HG02610 (cell line): ENCODE measurements around the gene YES1.

Experiments used
- ATAC-seq: cut with Tn5 transposase; IDR thresholded peaks from one replicate; pipeline ENCODE4 v1.9.1; 2021; ENCODE audit warnings: mild to moderate bottlenecking, moderate library complexity; ENCODE audit not compliant: unreplicated experiment

The YES1 gene

DNA sequence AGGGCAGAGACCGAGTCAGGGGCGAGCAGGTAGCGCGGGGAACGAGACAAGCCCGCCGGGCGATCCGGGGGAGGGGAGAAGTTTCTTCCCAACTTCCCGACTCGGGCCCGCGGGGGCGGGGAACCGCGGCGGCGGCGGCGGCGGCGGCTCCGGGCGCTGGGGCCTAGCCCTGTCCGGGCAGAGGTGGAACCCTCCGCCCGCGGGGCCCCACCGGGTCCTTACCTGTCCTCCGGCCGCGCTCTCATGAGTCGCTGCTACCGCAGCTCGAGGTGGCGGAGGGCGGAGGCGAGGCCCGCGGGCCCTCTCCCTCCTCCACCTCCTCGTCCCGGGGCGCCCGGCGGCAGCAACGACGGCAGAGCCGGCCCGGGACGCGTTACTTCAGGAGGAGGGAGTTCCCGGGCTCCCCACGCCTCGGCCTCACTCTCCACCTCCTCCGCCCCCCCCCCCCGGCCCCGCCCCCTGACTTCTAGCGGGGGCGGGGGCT, at the start of gene YES1:
Gene YES1 (minus strand): TSS at position 351 of the 484 bp plus-strand sequence. CDS start 55,415 bp downstream, outside the sequence.
- peak; percentile 57 for ATAC-seq

- no peak for ATAC-seq
These were observed 45.9 kb upstream of the YES1 start for GRCh38 chr18:857986-858385.

DNA sequence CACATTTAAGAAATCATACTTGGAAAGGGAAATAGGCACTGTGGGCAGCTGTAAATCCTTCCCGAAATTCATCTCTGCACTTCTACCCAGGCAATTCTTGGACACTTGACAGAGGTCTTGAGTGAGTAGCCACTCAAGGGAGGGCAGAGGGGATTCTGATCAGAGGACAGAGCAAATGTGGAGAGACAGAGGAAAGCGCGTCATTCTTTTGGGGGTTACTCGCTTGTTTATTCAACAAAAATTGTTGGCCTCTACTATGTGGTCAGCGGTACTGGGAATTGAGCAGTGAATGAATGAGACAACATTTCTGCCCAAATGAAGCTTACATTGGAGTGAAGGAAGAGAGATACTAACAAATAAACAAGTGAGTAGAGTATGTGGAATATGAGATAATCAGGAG, 41.4 kb upstream of the YES1 start:
- ATAC-seq: no peak

- no peak for ATAC-seq
These were observed 38.9 kb upstream of the YES1 start for GRCh38 chr18:850960-851359.

DNA sequence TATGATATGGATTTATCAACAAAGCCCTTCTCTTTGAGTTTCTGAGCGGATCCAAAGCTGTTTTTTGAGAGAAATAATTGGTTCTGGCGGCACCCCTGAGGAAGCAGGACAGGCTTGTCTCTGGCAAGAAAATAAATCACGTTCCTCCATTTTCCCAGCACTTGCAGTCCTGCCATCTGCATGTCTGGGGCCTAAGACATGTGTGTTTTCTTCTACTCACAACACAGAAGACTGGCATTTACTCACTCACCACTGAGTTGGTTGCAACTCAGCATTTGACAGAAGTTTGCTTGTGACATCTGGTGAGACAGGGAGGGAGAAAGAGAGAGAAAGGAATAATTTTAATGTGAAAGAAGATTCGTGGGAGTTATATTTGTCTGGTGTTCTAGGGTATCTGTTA, 37.0 kb upstream of the YES1 start:
- ATAC-seq: no peak

- no peak for ATAC-seq
These were observed 36.2 kb upstream of the YES1 start for GRCh38 chr18:848062-848861.

- ATAC-seq: no peak
These were observed 33.2 kb upstream of the YES1 start for GRCh38 chr18:845152-845819.

GRCh38 chr18:841647-842370, 29.8 kb upstream of the YES1 start:
- ATAC-seq: no peak

- no peak for ATAC-seq
These were observed 28.5 kb upstream of the YES1 start for GRCh38 chr18:840516-840915.

DNA sequence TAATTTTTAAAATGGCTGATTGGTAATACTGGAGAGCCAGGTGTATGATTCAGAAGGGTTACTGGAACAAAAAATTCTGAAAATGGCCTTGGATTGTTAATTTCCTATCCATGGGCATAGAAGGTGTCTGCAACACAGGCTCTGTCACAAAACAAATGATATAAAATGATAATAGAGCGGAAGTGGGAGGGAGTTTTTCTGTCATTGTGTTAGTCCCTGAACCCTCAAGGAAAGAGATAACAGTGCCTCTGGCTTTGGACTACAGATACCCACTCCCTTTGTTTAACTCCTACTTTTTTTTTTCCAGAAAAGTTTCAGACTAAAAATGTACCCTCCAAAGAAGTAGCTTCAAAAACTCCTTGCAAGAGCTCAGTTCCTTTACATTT, 28.0 kb upstream of the YES1 start:
- ATAC-seq: no peak

GRCh38 chr18:839224-840022, 27.4 kb upstream of the YES1 start:
- ATAC-seq: peak; percentile 95

GRCh38 chr18:837922-838321, 25.9 kb upstream of the YES1 start:
- no peak for ATAC-seq

- no peak for ATAC-seq
These were observed 22.2 kb upstream of the YES1 start for GRCh38 chr18:834082-834720.

GRCh38 chr18:833197-833596, 21.2 kb upstream of the YES1 start:
- no peak for ATAC-seq

- ATAC-seq: peak; percentile 50
These were observed 20.1 kb upstream of the YES1 start for GRCh38 chr18:832085-832681.

DNA sequence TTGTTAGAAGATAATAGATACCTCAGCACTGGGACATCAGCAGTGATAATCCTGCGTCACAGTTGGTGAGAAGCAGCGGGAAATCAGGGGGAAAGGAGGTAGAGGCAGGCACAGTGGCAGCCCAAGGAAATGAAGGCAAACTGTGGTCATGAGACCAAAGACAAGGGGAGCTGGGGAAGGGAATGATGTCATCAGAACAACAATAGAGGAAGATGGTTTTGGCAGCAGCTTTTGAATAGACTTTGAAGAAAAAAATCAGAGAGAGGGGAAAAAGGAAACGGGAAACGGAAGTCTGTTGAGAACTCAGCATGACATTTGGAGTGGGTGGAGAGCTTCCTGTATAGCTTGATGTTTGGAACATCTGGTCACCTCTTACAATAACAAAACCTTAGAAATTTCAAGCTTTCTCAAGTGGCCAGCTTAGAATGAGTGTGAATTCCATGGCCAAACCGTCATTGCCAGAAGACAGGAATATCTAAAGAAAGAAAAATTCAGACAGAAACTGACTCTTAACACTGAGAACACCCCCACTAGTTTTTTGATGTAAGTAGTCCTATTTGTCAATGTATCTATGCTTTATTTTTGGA, 18.4 kb upstream of the YES1 start:
- ATAC-seq: peak; percentile 50

- ATAC-seq: no peak
These were observed 17.4 kb upstream of the YES1 start for GRCh38 chr18:829432-829831.

- no peak for ATAC-seq
These were observed 15.1 kb upstream of the YES1 start for GRCh38 chr18:827093-827677.

GRCh38 chr18:825891-826585, 14.0 kb upstream of the YES1 start:
- no peak for ATAC-seq
